Left colon (tissue), 2 donors: ENCODE results near the gene FLYWCH1. TPM values are rescaled to one million over a fixed set of nuclear protein-coding genes. Genes with fewer than 3 reads are reported as not detected.

ENCODE experiments used
- ATAC-seq: fragments of 200-7000 bp; cut with Tn5 transposase; one replicate; pipeline ENCODE4 v1.9.1; 2020; ENCODE audit warnings: mild to moderate bottlenecking, moderate library complexity
- DNase-seq, 2 donors: peaks; one replicate each; pipeline ENCODE4 v3.0.0-alpha.2; 2020
- intact Hi-C, 2 donors: fragments of 100-400 bp; cut with DNase I in 1 of 2; cut with micrococcal nuclease in 1 of 2; formaldehyde crosslinking; loops; one replicate each; pipeline versions ENCODE4 v1.11.2 to v1.14.0; 2022; cut with DNase I, micrococcal nuclease
- total RNA-seq, 2 donors: library from RNA; stranded (reverse); fragmentation: NEBNext Ultra II Directional; extraction: Animal tissue kit (Norgen Biotek cat#: 25700); gene quantifications; one replicate each; pipeline ENCODE4 v1.2.1, GENCODE V29; 2021
- donor health status: DM: no; HTN: no; CAD: no.
- donor health status: DM: yes; HTN: yes; CAD: no.

The FLYWCH1 gene
- total RNA-seq, 2 donors from 2014 or later, result 23.0 to 27.3 TPM

DNA sequence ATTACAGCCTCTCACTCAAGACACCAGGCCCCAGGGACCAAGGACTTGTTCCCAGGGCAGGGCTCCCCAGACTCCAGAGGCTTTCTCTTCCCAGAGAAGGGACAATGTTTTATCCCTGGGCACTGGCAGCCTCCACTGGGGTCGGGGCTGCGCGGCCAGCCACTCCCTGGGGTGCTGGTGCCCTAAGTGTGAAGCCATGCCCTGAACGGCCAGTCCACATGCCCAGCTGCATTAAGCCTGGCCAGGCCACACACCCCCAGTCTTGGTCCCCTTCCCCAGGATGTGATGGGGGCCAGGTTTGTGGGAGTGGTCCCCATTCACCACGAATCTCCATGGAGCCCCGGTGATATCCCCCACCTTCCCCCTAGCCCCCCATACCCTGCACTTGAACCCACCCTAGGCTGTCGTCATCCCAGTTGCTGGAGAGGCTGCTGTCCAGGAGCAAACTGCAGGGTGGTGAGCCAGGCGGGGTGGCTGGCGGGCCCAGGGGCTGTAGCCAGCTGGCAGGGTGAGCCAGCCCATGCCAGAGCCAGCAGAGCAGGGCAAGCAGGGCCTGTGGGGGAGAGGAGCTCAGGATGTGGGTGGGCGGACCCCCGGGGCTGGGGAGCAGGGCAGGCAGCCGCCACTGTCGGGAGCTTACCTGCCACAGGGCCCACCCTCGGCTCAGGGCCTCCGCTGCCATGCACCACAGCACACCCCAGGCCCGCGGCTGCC is 62.0 kb downstream of the FLYWCH1 start:
- no peak for ATAC-seq
- no peak for DNase-seq
- intact Hi-C loops, result no loop called here

DNA sequence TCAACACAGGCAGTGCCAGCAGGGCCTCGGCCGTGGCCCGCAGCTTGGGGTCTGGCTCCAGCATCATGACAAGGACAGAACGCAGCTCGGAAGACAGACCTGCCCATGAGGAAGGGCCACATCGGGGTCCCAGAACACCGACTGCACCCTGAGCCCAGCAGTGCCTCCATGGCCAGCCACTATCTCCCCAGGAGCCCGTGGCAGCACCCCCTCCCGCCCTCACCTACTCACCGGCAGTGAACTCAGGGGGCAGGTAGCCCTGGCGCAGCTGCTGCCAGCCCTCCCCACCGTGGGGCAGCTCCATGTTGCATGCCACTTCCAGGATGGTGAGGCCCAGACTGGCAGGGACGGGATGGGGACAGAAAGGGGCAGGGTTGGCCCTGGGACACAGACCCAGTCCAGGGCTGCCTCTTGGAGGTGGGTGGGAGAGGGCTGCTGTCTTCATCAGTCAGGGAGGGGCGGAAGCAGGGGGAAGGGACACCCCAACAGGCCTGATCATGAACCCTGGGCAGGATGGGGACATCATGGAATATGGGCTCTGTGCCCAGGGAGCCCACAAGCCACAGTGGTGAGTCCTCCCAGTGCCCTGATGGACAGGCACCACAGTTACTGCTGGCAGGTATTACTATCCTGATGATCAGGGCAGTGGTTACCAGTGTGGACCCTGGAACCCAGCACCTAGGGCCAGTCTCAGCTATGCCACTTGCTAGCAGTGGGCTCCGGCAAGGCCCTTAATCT is 62.8 kb downstream of the FLYWCH1 start:
- DNase-seq (no peak), ATAC-seq (no peak)
- intact Hi-C loops, result no loop called here

- intact Hi-C loops, result no loop called here
- DNase-seq, result no peak
- ATAC-seq, result no peak
Measured at GRCh38 chr16:2975161-2975795, 63.5 kb downstream of the FLYWCH1 start.

DNA sequence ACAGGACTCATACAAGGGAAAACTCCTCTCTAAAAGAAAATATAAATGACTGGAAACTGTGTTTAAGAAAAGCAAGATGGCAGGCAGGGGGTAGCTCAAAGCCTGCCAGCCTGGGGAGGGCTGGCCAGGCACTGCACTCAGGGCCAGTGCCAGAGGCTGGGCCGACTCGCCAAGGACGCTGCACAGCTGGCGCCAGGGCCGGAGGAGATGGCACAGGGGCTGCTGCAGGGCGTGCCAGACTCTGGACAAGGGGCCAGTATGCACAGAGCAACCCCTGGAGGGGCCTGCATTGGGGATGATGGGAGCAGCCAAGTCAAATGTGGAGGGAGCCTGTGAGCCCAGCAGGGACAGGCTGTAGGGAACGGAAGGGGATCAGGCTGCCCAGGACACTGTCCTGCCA is 64.5 kb downstream of the FLYWCH1 start:
- ATAC-seq (no peak), DNase-seq (no peak)
- intact Hi-C loops, result no loop called here

DNA sequence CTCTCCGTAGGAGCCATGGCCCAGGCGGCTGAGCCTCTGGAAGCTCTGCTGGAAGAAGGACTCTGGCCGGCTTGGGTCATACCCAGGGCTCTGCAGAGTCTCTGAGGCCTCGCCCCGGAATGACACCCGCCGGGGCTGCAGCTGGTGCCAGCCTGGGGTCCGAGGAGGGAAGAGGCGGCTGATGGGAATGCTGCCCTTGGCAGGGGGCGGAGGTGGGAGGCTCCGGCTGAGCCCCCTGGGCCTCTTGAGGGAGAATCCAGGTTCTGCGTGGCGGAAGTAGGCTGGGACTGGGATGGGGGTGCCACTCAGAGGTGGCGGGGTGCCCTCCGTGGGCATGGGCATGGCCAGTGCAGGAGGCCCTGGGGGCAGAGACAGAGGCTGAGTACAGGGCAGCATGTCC is 64.9 kb downstream of the FLYWCH1 start:
- intact Hi-C loops, result no loop called here
- ATAC-seq (no peak), DNase-seq (no peak)

DNA sequence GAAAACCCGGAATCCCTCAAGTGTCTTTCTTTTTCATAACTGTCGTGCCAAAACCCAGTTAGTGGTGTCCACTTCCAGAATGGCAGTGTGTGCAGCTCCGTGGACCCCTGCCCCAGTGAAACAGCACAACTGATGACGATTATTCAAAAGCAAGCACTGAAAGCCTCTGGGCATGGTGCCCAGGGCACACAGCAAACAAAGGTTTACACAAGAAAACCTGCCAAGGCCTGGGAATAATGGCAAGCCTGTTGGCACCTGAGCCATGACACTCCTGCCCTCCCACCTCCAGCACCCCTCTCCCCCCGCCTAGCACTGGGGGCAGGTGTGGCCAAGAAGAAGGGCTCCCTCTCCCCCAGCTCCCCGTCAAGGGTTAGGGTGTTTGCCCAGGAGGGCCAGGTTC is 65.7 kb downstream of the FLYWCH1 start:
- DNase-seq (peak; percentile 64 to 65), ATAC-seq (peak; percentile 47)
- intact Hi-C loops, result no loop called here

DNA sequence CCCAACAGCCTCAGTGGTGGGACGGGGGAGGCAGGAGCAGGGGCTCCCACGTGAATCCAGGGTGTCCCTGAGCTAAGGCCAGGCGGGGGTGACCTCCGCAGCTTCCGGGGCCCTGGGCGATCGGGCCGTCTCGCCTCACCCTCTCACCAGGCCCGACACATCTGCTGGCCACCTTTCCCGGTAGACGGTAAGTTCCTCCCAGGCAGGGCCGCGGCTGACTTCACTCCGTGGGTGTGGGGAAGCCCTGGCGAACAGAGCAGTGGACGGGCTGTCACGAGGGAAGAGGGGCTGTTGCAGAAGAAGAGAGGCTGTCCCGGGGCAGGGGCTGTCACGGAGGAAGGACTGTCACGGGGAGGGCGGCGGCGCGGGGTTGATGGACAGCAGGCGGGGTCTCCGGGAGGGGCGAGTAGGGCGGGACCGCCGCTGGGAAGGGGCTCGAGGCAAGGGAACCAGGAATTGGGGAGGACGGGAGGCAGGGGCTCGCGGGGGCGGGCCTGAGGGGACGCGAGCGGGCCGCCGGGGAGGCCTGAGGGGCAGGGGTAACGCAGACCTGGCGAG is 68.0 kb downstream of the FLYWCH1 start:
- intact Hi-C loops, result no loop called here
- ATAC-seq, result no peak
- peak in 1 of 2 donors; percentile 35 for DNase-seq

DNA sequence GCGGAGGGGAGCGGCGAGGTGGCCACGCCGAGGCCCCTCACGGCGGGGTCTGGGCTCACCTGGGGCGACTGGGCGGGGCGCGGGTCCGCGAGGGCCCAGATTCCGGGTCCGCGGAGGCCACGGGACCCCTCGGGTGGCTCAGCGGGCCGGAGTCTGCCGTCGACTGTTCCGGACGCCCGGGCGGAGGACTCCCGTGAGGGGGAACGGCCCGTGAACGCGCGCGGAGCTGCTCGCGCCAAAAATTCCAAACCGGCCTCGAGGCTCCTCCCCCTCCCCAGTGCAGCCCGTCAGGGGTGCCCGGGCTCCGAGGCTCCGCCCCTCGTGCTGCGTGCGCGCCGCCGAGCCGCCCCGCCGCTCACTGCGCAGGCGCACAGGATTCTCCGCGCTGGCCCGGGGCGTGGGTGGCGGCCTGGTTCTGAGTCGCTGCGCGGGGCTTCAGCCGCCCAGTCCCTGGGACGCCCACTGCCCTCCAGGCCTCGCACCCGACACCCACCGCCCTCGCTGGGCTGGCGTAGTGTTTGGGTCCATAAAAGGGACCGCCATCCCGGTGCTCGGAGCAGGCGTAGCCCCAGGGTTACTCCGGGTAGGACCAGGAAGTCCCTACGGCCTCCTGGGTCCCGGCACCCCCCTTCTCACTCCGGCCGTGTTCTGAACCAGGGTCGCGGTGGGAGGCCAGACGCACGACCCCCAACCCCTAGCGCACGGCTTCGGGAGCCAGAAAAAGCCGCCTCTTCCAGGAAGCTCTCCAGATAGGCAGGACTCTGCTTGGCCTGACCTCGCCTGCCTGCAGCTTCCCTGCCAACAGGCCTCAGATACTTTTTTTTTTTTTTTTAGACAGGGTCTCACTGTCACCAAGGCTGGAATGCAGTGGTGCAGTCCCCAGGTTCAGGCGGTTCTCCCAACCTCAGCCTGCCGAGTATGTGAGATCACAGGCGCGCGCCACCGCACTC is 68.8 kb downstream of the FLYWCH1 start, which contains the start of gene PKMYT1:
TSS of gene PKMYT1 (minus strand) at position 220 of the 950 bp plus-strand sequence. CDS start 789 bp downstream, outside the sequence.
- intact Hi-C loops, result no loop called here
- peak; percentile 85 for ATAC-seq
- DNase-seq, result peak; percentile 84 to 95

DNA sequence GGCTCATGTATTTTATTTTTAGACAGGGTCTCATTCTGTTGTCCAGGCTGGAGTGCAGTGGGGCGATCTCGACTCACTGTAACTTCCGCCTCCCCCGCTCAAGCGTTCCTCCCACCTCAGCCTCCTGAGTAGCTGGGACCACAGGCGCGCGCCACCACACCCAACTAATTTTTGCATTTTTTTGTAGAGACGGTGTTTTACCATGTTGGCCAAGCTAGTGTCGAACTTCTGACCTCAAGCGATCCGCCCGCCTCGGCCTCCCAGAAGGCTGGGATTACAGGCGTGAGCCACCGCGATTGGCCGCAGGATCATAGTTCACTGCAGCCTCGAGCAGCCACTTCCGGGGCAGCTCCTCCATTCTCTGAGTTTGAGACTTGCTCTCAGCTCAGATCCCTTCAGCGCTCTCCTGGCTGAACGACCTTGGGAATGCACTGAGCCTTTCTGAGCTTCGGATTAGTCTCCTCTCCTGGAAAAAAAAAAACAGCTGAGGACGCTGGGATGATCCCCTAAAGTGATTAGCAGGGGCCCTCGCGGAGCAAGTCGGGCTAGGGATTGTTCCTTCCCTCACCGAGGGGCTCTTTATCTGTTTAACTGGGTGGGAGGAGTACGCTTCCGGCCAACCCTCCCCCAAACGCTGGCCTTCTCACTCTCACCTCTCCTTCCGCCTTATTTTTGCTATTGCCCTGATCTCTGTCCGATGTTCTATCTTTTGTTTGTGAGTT is 69.6 kb downstream of the FLYWCH1 start:
- DNase-seq (no peak), ATAC-seq (no peak)
- intact Hi-C loops, result no loop called here

GRCh38 chr16:2981899-2982250 is 70.1 kb downstream of the FLYWCH1 start:
- intact Hi-C loops, result no loop called here
- ATAC-seq (no peak), DNase-seq (no peak)

DNA sequence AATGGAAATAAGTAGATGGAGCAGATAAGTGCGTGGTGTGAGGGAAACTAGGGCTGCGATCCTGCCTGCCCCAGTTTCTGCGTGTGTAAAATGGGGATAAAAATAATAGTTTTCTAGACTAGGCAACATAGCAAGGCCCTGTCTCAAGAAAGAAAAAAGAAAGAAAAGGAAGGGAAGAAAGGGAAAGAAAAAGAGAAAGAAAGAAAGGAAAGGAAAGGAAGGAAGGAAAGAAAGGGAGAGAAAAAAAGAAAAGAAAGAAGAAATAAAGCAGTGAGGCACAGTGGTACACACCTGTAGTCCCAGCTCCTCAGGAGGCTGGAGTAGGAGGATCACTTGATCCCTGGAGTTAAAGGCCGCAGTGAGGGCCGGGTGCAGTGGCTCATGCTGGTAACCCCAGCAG is 70.7 kb downstream of the FLYWCH1 start:
- no peak for ATAC-seq

DNA sequence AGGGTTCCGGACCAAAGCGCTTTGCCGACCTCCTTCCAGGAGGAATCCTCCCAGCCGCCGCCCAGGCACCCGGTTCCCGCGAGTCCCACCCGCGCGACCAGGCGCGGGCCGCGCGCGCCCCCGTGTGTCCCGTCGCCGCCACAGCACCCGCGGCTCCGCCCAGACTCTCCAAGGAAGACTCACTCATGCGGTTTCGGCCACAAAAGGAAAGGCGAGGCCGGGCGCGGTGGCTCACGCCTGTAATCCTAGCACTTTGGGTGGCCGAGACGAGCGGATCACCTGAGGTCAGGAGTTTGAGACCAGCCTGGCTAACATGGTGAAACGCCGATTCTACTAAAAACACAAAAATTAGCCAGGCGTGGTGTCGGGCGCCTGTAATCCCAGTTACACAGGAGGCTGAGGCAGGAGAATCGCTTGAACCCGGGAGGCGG is 72.0 kb downstream of the FLYWCH1 start:
- ATAC-seq, result peak; percentile 67

More for the DNA sequence above, 70.7 kb downstream of the FLYWCH1 start:
- intact Hi-C loops, result no loop called here
- DNase-seq, result no peak

DNA sequence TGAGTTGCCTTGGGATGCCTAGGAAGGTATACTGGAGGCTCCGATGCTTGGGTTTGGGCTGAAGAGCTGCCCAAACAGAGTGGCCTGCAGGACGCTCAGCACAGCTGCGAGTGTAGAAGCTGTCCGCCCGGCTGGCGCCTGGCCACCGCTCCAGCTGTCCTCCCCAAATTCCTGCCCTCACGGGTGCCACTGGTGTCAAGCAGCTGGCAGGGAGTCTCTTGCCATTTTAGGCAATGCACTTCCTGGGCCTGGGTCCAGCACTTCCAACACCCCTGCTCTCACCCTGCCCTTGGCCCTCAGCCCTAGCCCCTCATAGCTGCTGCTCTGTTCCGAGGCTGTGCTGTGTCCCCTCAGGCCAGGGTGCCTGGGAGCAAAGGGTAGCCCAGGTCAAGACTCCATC is 73.7 kb downstream of the FLYWCH1 start:
- no peak for DNase-seq
- intact Hi-C loops, result no loop called here
- ATAC-seq, result no peak

More for the DNA sequence above, 72.0 kb downstream of the FLYWCH1 start:
- intact Hi-C loops, result no loop called here
- DNase-seq, result peak; percentile 67 to 83

GRCh38 chr16:2985893-2986355 is 74.2 kb downstream of the FLYWCH1 start:
- no peak for ATAC-seq
- DNase-seq, result no peak
- intact Hi-C loops, result no loop called here

GRCh38 chr16:2986623-2987188 is 75.0 kb downstream of the FLYWCH1 start:
- intact Hi-C loops, result no loop called here
- DNase-seq (no peak), ATAC-seq (no peak)

DNA sequence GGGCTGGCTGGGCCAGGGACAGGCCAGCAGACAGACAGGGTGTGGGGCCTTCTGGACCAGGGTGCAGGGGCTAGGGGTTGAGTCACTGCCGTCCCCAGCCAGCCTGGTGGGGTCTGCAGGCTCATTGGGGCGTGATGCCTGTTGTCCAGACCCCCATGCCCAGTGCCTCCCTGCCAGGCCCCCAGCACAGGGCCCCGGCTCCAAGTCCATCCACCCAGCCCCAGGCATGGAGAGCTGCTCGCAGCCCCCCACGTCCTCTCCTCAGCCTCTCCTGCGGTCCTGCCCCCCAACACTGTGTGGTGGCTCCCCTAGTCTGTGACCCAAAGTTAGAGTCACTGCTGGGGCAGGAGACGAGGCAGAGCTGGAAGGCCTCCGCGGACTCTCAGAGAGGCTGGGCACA is 75.6 kb downstream of the FLYWCH1 start:
- ATAC-seq (no peak), DNase-seq (no peak)
- intact Hi-C loops, result no loop called here

- DNase-seq, result no peak
- intact Hi-C loops, result no loop called here
- ATAC-seq, result no peak
Measured at GRCh38 chr16:2987833-2988232, 76.1 kb downstream of the FLYWCH1 start.
